Panc1 (cell line): ENCODE data around the gene ORC2. TPM values are rescaled to one million over a fixed set of nuclear protein-coding genes. Genes with fewer than 3 reads are reported as not detected.

Experiments used
- ATAC-seq: fragments of 200-7000 bp; cut with Tn5 transposase; 2 replicates; pipeline ENCODE4 v1.9.1; 2020; ENCODE audit warnings: mild to moderate bottlenecking, moderate library complexity
- BruUV-seq: library from RNA; stranded (reverse); fragments of 400-500 nt; replicated peaks from 2 replicates; lab custom pipeline; 2021; lab: Mats Ljungman, UMichigan
- CTCF ChIA-PET: fragments of 300-600 bp; sonication (Branson Sonifier 250); formaldehyde crosslinking; loops from one replicate; lab custom pipeline; 2022; ENCODE audit warnings: antibody characterized with exemption; lab: Charles Lee
- POLR2A ChIA-PET: fragments of 300-600 bp; sonication (Branson Sonifier 250); formaldehyde crosslinking; loops from one replicate; lab custom pipeline; 2022; ENCODE audit warnings: antibody characterized with exemption; lab: Charles Lee
- DNase-seq: peaks from one replicate; pipeline ENCODE4 v3.0.0-alpha.2; 2010; ENCODE audit warnings: low read depth, low spot score
- H3K27ac ChIP-seq: 2 replicates; pipeline ENCODE4 v1.5.1; 2011; ENCODE audit warnings: mild to moderate bottlenecking, low read length, inconsistent platforms
- H3K27me3 ChIP-seq: fragments of 200-500 bp; sonication (Bioruptor generic); 2 replicates; pipeline ENCODE4 v1.6.0; 2014; ENCODE audit warnings: low read length, inconsistent platforms; ENCODE audit not compliant: control insufficient read depth, insufficient read depth
- H3K36me3 ChIP-seq: fragments of 200-500 bp; sonication (Bioruptor generic); 2 replicates; pipeline ENCODE4 v1.5.1; 2014; ENCODE audit warnings: inconsistent platforms, mild to moderate bottlenecking, low read length, moderate library complexity; ENCODE audit not compliant: control insufficient read depth, insufficient read depth
- H3K4me1 ChIP-seq: 2 replicates; pipeline ENCODE4 v1.5.1; 2011; ENCODE audit warnings: inconsistent platforms, mild to moderate bottlenecking, low read length, moderate library complexity; ENCODE audit not compliant: control insufficient read depth, insufficient read depth
- H3K4me3 ChIP-seq, 2 experiments: 2 replicates each; pipeline ENCODE4 v1.5.1; 2011 to 2012; ENCODE audit warnings: low read depth in 2 of 2, low read length in 2 of 2, mild to moderate bottlenecking in 2 of 2, inconsistent platforms in 1 of 2, moderate library complexity in 1 of 2
- H3K9me3 ChIP-seq: fragments of 200-500 bp; sonication (Bioruptor generic); 2 replicates; pipeline ENCODE4 v1.5.1; 2014; ENCODE audit warnings: low read depth, mild to moderate bottlenecking, inconsistent platforms, low read length, moderate library complexity; ENCODE audit not compliant: control insufficient read depth, insufficient read depth
- CTCF ChIP-seq: fragments of 450-650 bp; IDR thresholded peaks from 2 replicates; pipeline ENCODE4 v1.5.1; 2017; ENCODE audit warnings: mild to moderate bottlenecking
- POLR2AphosphoS5 ChIP-seq: IDR thresholded peaks from 2 replicates; pipeline ENCODE4 v1.6.1; 2012; ENCODE audit warnings: mild to moderate bottlenecking, low read depth, low read length, moderate library complexity
- REST ChIP-seq, 2 experiments: IDR thresholded peaks; 2 replicates each; pipeline ENCODE4 v1.6.1; 2011 to 2012; ENCODE audit warnings: low read depth in 2 of 2, control low read depth in 1 of 2, low read length in 1 of 2, mild to moderate bottlenecking in 1 of 2, moderate library complexity in 1 of 2; ENCODE audit not compliant: insufficient read depth in 1 of 2
- SIN3A ChIP-seq: IDR thresholded peaks from 2 replicates; pipeline ENCODE4 v1.6.1; 2012; ENCODE audit warnings: low read depth, mild to moderate bottlenecking, low read length, moderate library complexity, borderline replicate concordance; ENCODE audit not compliant: insufficient read depth
- TCF7L2 ChIP-seq: IDR thresholded peaks from 2 replicates; pipeline ENCODE4 v1.6.1; 2011; ENCODE audit warnings: mild to moderate bottlenecking, low read depth, low read length, inconsistent platforms
- in situ Hi-C: cut with HindIII; loops from 2 replicates; pipeline ENCODE4 v1.10.0; 2016; ENCODE audit warnings: low sequenced_read_pairs, low pct_unique_long_range_greater_than_20kb
- intact Hi-C: fragments of 100-400 bp; cut with micrococcal nuclease; formaldehyde crosslinking; loops from one replicate; pipeline ENCODE4 v1.10.0; 2022; ENCODE audit not compliant: unreplicated experiment
- total RNA-seq: library from RNA; stranded (reverse); gene quantifications from one replicate; pipeline ENCODE4 v1.2.1, GENCODE V29; 2021; ENCODE audit not compliant: unreplicated experiment

The ORC2 gene
- total RNA-seq, 1 experiment from 2014 or later: 41.8 TPM

- intact Hi-C loops (no loop called here), in situ Hi-C loops (no loop called here)
- TSS peak; percentile 19 for BruUV-seq
- Histone ChIP-seq H3K4me1 (no peaks in the 10 kb centered on the region), H3K27ac (no peak overlapping the region), H3K36me3 (peaks cover 28% of the 10 kb centered on the region), H3K4me3 (no peak overlapping the region), H3K27me3 (no peaks in the 10 kb centered on the region), H3K9me3 (no peaks in the 10 kb centered on the region)
- ATAC-seq (no peak), DNase-seq (no peak)
- CTCF ChIA-PET: no interaction called here
- POLR2A ChIA-PET: interaction anchor here (0.7 kb wide), 1 partner anchor 47 kb away, joined by 3 read pairs; no protein-coding TSS in a partner anchor
- TF ChIP-seq POLR2AphosphoS5: no peak
- no peak for TF ChIP-seq SIN3A
- TF ChIP-seq TCF7L2: no peak
- TF ChIP-seq REST (IDR thresholded peaks at IDR 0.05; ENCODE audit: insufficient read depth in 1 of 2, low read depth in 2 of 2, low read length in 1 of 2): no peak
- TF ChIP-seq CTCF: no peak
These were observed 33.9 kb downstream of the ORC2 start for GRCh38 chr2:200929334-200930249.

GRCh38 chr2:200922439-200922838, 41.0 kb downstream of the ORC2 start:
- POLR2A ChIA-PET: no interaction called here
- TF ChIP-seq REST (IDR thresholded peaks at IDR 0.05; ENCODE audit: insufficient read depth in 1 of 2, low read depth in 2 of 2, low read length in 1 of 2): no peak
- TF ChIP-seq TCF7L2: no peak
- no peak for TF ChIP-seq POLR2AphosphoS5
- no peak for TF ChIP-seq SIN3A
- no peak for TF ChIP-seq CTCF
- intact Hi-C loops: no loop called here
- Histone ChIP-seq H3K36me3 (peaks cover 34% of the 10 kb centered on the region), H3K4me1 (no peaks in the 10 kb centered on the region), H3K4me3 (no peak overlapping the region), H3K9me3 (no peaks in the 10 kb centered on the region), H3K27me3 (no peaks in the 10 kb centered on the region), H3K27ac (no peak overlapping the region)
- in situ Hi-C loops: no loop called here
- no peak for DNase-seq
- no TSS peak for BruUV-seq
- ATAC-seq: no peak
- CTCF ChIA-PET: interaction anchor here (0.7 kb wide), 1 partner anchor 310 kb away, joined by 7 read pairs; no protein-coding TSS in a partner anchor
